Measurements from ENCODE around the gene KCNH8.

DNA sequence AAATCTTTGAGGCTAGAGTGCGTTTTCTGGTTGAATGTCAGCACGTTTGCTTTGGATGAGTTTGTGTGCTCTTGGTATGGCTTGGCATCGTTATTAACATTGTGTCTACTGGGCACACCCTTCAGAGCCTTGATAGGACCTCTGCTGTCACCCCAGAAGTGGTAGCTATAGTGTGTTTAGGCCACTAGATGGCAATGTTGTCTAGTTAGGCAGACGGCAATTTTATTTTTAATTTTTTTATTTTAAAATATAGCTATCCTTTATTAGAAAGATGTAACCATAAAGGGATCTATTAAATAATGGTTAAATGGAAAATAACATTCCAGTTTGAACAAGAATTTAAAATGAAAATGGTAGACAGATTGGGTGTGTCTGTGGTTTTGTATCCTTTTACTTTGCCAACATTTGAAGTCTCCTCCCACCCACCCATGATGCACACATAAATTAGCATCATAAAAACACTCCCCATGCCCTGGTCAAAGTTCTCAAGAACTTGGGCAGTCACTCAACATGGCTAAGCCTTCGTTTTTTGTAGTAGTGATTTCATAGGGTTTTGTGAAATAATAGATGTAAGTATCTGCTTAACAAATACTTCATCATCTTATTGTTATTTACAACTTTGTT, 200.7 kb downstream of the KCNH8 start:
- no peak for TF ChIP-seq TCF4 (CRISPR knock-in tag; IDR thresholded peaks at IDR 0.05; ENCODE audit: borderline replicate concordance)
- TF ChIP-seq CSDC2 (CRISPR knock-in tag; IDR thresholded peaks at IDR 0.05) = no peak
- TF ChIP-seq POU6F1 (CRISPR knock-in tag; IDR thresholded peaks at IDR 0.05; ENCODE audit: borderline replicate concordance, low read depth) = no peak
- TF ChIP-seq, protein P1, sequence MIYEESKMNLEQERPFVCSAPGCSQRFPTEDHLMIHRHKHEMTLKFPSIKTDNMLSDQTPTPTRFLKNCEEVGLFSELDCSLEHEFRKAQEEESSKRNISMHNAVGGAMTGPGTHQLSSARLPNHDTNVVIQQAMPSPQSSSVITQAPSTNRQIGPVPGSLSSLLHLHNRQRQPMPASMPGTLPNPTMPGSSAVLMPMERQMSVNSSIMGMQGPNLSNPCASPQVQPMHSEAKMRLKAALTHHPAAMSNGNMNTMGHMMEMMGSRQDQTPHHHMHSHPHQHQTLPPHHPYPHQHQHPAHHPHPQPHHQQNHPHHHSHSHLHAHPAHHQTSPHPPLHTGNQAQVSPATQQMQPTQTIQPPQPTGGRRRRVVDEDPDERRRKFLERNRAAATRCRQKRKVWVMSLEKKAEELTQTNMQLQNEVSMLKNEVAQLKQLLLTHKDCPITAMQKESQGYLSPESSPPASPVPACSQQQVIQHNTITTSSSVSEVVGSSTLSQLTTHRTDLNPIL (CRISPR knock-in tag; IDR thresholded peaks at IDR 0.05; ENCODE audit: low read depth) = no peak
- no peak for TF ChIP-seq ISL1 (CRISPR knock-in tag; IDR thresholded peaks at IDR 0.05)
- TF ChIP-seq PATZ1 (CRISPR knock-in tag; IDR thresholded peaks at IDR 0.05; ENCODE audit: borderline replicate concordance) = no peak

Data from SK-N-SH treated with all-trans-retinoic acid at 6 μM for 48 hours (cell line).